K562 (cell line): ENCODE data around the gene MS4A1. TPM values are rescaled to one million over a fixed set of nuclear protein-coding genes. Genes with fewer than 3 reads are reported as not detected.

Source experiments
- ATAC-seq: fragments of 200-7000 bp; cut with Tn5 transposase; 3 replicates; pipeline ENCODE4 v1.9.1; 2020; ENCODE audit warnings: moderate library complexity
- BruUV-seq: library from RNA; stranded (reverse); fragments of 400-500 nt; replicated peaks from 2 replicates; lab custom pipeline; 2021; lab: Mats Ljungman, UMichigan
- CTCF ChIA-PET: fragments of 300-600 bp; formaldehyde crosslinking; extraction: SDS; loops from one replicate; lab custom pipeline; 2021; ENCODE audit warnings: low intra/inter-chr PET ratio; lab: Yijun Ruan, JAX
- POLR2A ChIA-PET: fragments of 300-600, 350-650 bp; sonication (Branson Sonifier 250); formaldehyde crosslinking; extraction: SDS; loops from one replicate; lab custom pipeline; 2021; ENCODE audit warnings: antibody characterized with exemption, inconsistent platforms; lab: Yijun Ruan, JAX
- DNase-seq, 4 experiments: peaks; one replicate each; pipeline versions ENCODE4 v3.0.0 to v3.0.0-alpha.2; 2011 to 2018; ENCODE audit warnings: low spot score in 3 of 4, mixed read lengths in 3 of 4; ENCODE audit errors: extremely low read depth in 1 of 4
- FAIRE-seq: peaks from 2 replicates; lab custom pipeline; 2011; peaks lifted over from hg19 to GRCh38; lab: Jason Lieb, UNC
- H2AFZ ChIP-seq: 2 replicates; pipeline ENCODE4 v1.6.0; 2011; ENCODE audit warnings: low read depth, low read length, control low read depth, inconsistent platforms
- H3K27ac ChIP-seq: fragments of 200-600 bp; 3 replicates; pipeline ENCODE4 v1.8.0; 2011; ENCODE audit warnings: low read depth, mild to moderate bottlenecking, control low read depth, inconsistent platforms, low read length, moderate library complexity, mixed read lengths; ENCODE audit errors: extremely low read depth
- H3K27me3 ChIP-seq, 2 experiments: fragments of 300-600 bp in 1 of 2; 2 replicates in 1 of 2; 3 replicates in 1 of 2; pipeline versions ENCODE4 v1.6.0 to v1.8.0; 2011; ENCODE audit warnings: inconsistent platforms in 2 of 2, low read length in 2 of 2, mild to moderate bottlenecking in 1 of 2, mixed read lengths in 1 of 2, moderate library complexity in 1 of 2; ENCODE audit not compliant: control insufficient read depth in 2 of 2, insufficient read depth in 2 of 2
- H3K36me3 ChIP-seq: fragments of 300-600 bp; 3 replicates; pipeline ENCODE4 v1.8.0; 2011; ENCODE audit warnings: mild to moderate bottlenecking, low read length, inconsistent platforms; ENCODE audit not compliant: control insufficient read depth, insufficient read depth
- H3K4me1 ChIP-seq, 2 experiments: fragments of 200-600 bp in 1 of 2; replicated peaks in 1 of 2; 2 replicates in 1 of 2; 3 replicates in 1 of 2; pipeline versions ENCODE4 v1.5.1 to v1.8.0; 2011; ENCODE audit warnings: inconsistent platforms in 2 of 2, low read length in 2 of 2, mild to moderate bottlenecking in 1 of 2, mixed read lengths in 1 of 2, moderate library complexity in 1 of 2; ENCODE audit not compliant: control insufficient read depth in 2 of 2, insufficient read depth in 2 of 2
- H3K4me2 ChIP-seq: 2 replicates; pipeline ENCODE4 v1.6.1; 2011; ENCODE audit warnings: low read length, control low read depth, inconsistent platforms, mixed read lengths; ENCODE audit not compliant: insufficient read depth
- H3K4me3 ChIP-seq: fragments of 200-600 bp; sonication (generic), shearing (Covaris generic); 2 replicates; pipeline ENCODE4 v1.5.1; 2016; ENCODE audit warnings: control low read depth, inconsistent platforms
- H3K79me2 ChIP-seq: fragments of 200-600 bp; 3 replicates; pipeline ENCODE4 v1.8.0; 2011; ENCODE audit warnings: low read length, inconsistent platforms; ENCODE audit not compliant: control insufficient read depth, insufficient read depth
- H3K9ac ChIP-seq, 2 experiments: 2 replicates each; pipeline versions ENCODE4 v1.6.0 to v1.6.1; 2011; ENCODE audit warnings: low read depth in 2 of 2, low read length in 2 of 2, control low read depth in 1 of 2, inconsistent platforms in 1 of 2, mild to moderate bottlenecking in 1 of 2, mixed read lengths in 1 of 2; ENCODE audit not compliant: insufficient read depth in 1 of 2
- H3K9me1 ChIP-seq: one replicate; pipeline ENCODE4 v1.6.0; 2011; ENCODE audit warnings: inconsistent platforms, mild to moderate bottlenecking, low read length, moderate library complexity; ENCODE audit not compliant: control insufficient read depth, insufficient read depth
- H3K9me3 ChIP-seq: replicated peaks from 2 replicates; pipeline ENCODE4 v1.5.1; 2011; ENCODE audit warnings: low read depth, low read length, inconsistent platforms; ENCODE audit not compliant: control insufficient read depth, insufficient read depth
- H4K20me1 ChIP-seq: replicated peaks from 2 replicates; pipeline ENCODE4 v1.6.1; 2011; ENCODE audit warnings: low read length, inconsistent platforms, mixed read lengths; ENCODE audit not compliant: control insufficient read depth, insufficient read depth
- ARID2 ChIP-seq: fragments of 450-650 bp; IDR thresholded peaks from 2 replicates; pipeline ENCODE4 v1.6.1; 2017; ENCODE audit warnings: antibody characterized with exemption, mild to moderate bottlenecking
- CXXC5 ChIP-seq: fragments of 250-450 bp; sonication (Bioruptor Pico); IDR thresholded peaks from 2 replicates; pipeline ENCODE4 v1.8.0; 2022; ENCODE audit warnings: inconsistent platforms, mild to moderate bottlenecking, moderate library complexity
- EZH2 ChIP-seq: IDR thresholded peaks from 2 replicates; pipeline ENCODE4 v1.6.1; 2012; ENCODE audit warnings: low read depth, mild to moderate bottlenecking, inconsistent platforms, low read length, borderline replicate concordance
- HDAC8 ChIP-seq: fragments of 450-650 bp; IDR thresholded peaks from 2 replicates; pipeline ENCODE4 v1.6.1; 2016; ENCODE audit warnings: mild to moderate bottlenecking, missing genetic modification characterization, moderate library complexity, missing compliant biosample characterization
- MAFG ChIP-seq: fragments of 450-650 bp; conservative IDR thresholded peaks from 2 replicates; pipeline ENCODE4 v1.6.1; 2016; ENCODE audit warnings: missing genetic modification characterization, missing compliant biosample characterization
- NFIC ChIP-seq: fragments of 450-650 bp; IDR thresholded peaks from 2 replicates; pipeline ENCODE4 v1.6.1; 2017; ENCODE audit warnings: mild to moderate bottlenecking, inconsistent platforms
- SFPQ ChIP-seq: fragments of 200-400 bp; formaldehyde crosslinking; IDR thresholded peaks from 2 replicates; pipeline ENCODE4 v1.6.1; 2017; ENCODE audit warnings: mild to moderate bottlenecking, low read depth, low read length, moderate library complexity
- SIN3B ChIP-seq: fragments of 450-650 bp; IDR thresholded peaks from 2 replicates; pipeline ENCODE4 v1.6.1; 2017; ENCODE audit warnings: low read depth, mild to moderate bottlenecking, moderate library complexity
- SRSF1 ChIP-seq: fragments of 200-400 bp; formaldehyde crosslinking; IDR thresholded peaks from 2 replicates; pipeline ENCODE4 v1.6.1; 2017; ENCODE audit warnings: mild to moderate bottlenecking, low read depth, low read length, moderate library complexity
- TAL1 ChIP-seq: fragments of 450-650 bp; IDR thresholded peaks from 2 replicates; pipeline ENCODE4 v1.6.1; 2016; ENCODE audit warnings: mild to moderate bottlenecking
- ZFP1 ChIP-seq: fragments of 450-650 bp; formaldehyde crosslinking; IDR thresholded peaks from 2 replicates; pipeline ENCODE4 v1.4.0; 2020; ENCODE audit warnings: mild to moderate bottlenecking, mixed read lengths
- ZNF24 ChIP-seq: fragments of 450-650 bp; IDR thresholded peaks from 2 replicates; pipeline ENCODE4 v1.6.1; 2016
- ZNF282 ChIP-seq: sonication (generic); formaldehyde crosslinking; IDR thresholded peaks from 2 replicates; pipeline ENCODE4 v1.8.1; 2023; ENCODE audit warnings: missing genetic modification reagents
- ZNF644 ChIP-seq: fragments of 200-800 bp; sonication (Bioruptor generic); IDR thresholded peaks from 2 replicates; pipeline ENCODE4 v1.6.1; 2016; ENCODE audit warnings: low read depth, missing genetic modification characterization, missing compliant biosample characterization
- ZNF766 ChIP-seq: fragments of 200-800 bp; sonication (Bioruptor generic); conservative IDR thresholded peaks from 2 replicates; pipeline ENCODE4 v1.6.1; 2016; ENCODE audit warnings: missing genetic modification characterization, missing compliant biosample characterization
- in situ Hi-C: fragments of 300-500 bp; cut with MboI; formaldehyde crosslinking; loops from 4 replicates; pipeline ENCODE4 v1.15.0; 2018; ENCODE audit warnings: inconsistent platforms, mixed read lengths
- intact Hi-C: fragments of 100-400 bp; cut with micrococcal nuclease; formaldehyde crosslinking; loops from 2 replicates; pipeline ENCODE4 v1.14.2; 2022
- polyA plus RNA-seq, 8 experiments: library from polyadenylated mRNA; depleted of rRNA in 4 of 8; stranded (reverse) in 5 of 8; unstranded in 3 of 8; fragments of >200 nt; fragmentation: Nextera tagmentation in 2 of 8; fragmentation: Illumina TruSeq in 1 of 8; extraction: Ambion mirVana in 2 of 8; extraction: Trizol in 1 of 8; gene quantifications; 2 replicates each; pipeline versions ENCODE4 v1.2.1 to v1.2.3, GENCODE V29; 2011 to 2014; ENCODE audit warnings: inconsistent platforms in 1 of 8, missing spikeins in 1 of 8
- total RNA-seq, 7 experiments: library from RNA; depleted of rRNA in 6 of 7; stranded (reverse); fragments of >200 nt in 6 of 7; fragmentation: Illumina TruSeq in 2 of 7; extraction: Trizol in 2 of 7; gene quantifications; 2 replicates each; pipeline versions ENCODE4 v1.2.1 to v1.2.3, GENCODE V29; 2011 to 2021; ENCODE audit warnings: low replicate concordance in 1 of 7
- TF ChIP-seq, protein P1 (sequence below), 2 experiments: fragments of 450-650 bp; IDR thresholded peaks; 2 replicates each; pipeline ENCODE4 v1.6.1; 2016

The MS4A1 gene
- total and polyA plus RNA-seq, 9 of the 15 experiments (the other 6 are each of a cell fraction or from before 2014, with no cell fraction given): 0.01 to 0.24 (median 0.03) TPM; not detected in 5

- Histone ChIP-seq H3K36me3 (no peaks in the 10 kb centered on the region), H3K4me3 (no peak overlapping the region), H3K4me2 (no peak overlapping the region), H3K4me1 (no peaks in the 10 kb centered on the region), H3K27ac (no peak overlapping the region), H3K9me1 (no peaks in the 10 kb centered on the region), H2AFZ (no peak overlapping the region), H3K27me3 (no peaks in the 10 kb centered on the region)
- FAIRE-seq (no peak), DNase-seq (no peak)
- intact Hi-C loops: no loop called here
- TF ChIP-seq NFIC (no peak), TAL1 (no peak), ZFP1 (CRISPR knock-in tag) (no peak), ZNF644 (tag) (no peak), ZNF282 (CRISPR knock-in tag) (no peak), EZH2 (no peak), ZNF766 (no peak)
- TF ChIP-seq, all 486 proteins: peak for 0
- in situ Hi-C loops: no loop called here
- CTCF ChIA-PET: no interaction called here
- no TSS peak for BruUV-seq
- no peak for ATAC-seq
- no peak overlapping the region for H3K9ac ChIP-seq
- no peaks in the 10 kb centered on the region for H3K79me2 ChIP-seq
- no peaks in the 10 kb centered on the region for H3K9me3 ChIP-seq
- POLR2A ChIA-PET: no interaction called here
- no peaks in the 10 kb centered on the region for H4K20me1 ChIP-seq
These were observed 8.6 kb upstream of the MS4A1 start for GRCh38 chr11:60447070-60447469.

GRCh38 chr11:60447846-60448245 is 7.8 kb upstream of the MS4A1 start:
- CTCF ChIA-PET: no interaction called here
- no peak for DNase-seq
- H3K9me3 ChIP-seq: no peaks in the 10 kb centered on the region
- H3K9ac ChIP-seq: no peak overlapping the region
- H3K27ac ChIP-seq: no peak overlapping the region
- no peaks in the 10 kb centered on the region for H4K20me1 ChIP-seq
- FAIRE-seq: no peak
- intact Hi-C loops: no loop called here
- H3K79me2 ChIP-seq: no peaks in the 10 kb centered on the region
- no peak overlapping the region for H3K4me2 ChIP-seq
- H3K4me1 ChIP-seq: no peaks in the 10 kb centered on the region
- H3K9me1 ChIP-seq: no peaks in the 10 kb centered on the region
- no peak overlapping the region for H2AFZ ChIP-seq
- in situ Hi-C loops: no loop called here
- no peaks in the 10 kb centered on the region for H3K36me3 ChIP-seq
- H3K27me3 ChIP-seq: no peaks in the 10 kb centered on the region
- no peak overlapping the region for H3K4me3 ChIP-seq
- POLR2A ChIA-PET: no interaction called here
- ATAC-seq: no peak
- BruUV-seq: no TSS peak
- TF ChIP-seq SRSF1: no peak
- TF ChIP-seq, protein P1, sequence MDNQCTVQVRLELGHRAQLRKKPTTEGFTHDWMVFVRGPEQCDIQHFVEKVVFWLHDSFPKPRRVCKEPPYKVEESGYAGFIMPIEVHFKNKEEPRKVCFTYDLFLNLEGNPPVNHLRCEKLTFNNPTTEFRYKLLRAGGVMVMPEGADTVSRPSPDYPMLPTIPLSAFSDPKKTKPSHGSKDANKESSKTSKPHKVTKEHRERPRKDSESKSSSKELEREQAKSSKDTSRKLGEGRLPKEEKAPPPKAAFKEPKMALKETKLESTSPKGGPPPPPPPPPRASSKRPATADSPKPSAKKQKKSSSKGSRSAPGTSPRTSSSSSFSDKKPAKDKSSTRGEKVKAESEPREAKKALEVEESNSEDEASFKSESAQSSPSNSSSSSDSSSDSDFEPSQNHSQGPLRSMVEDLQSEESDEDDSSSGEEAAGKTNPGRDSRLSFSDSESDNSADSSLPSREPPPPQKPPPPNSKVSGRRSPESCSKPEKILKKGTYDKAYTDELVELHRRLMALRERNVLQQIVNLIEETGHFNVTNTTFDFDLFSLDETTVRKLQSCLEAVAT (IDR thresholded peaks at IDR 0.05): no peak
- TF ChIP-seq HDAC8: no peak
- TF ChIP-seq SIN3B: no peak
- TF ChIP-seq ZNF24: no peak
- TF ChIP-seq SFPQ: no peak
- no peak for TF ChIP-seq ARID2
- TF ChIP-seq MAFG (tag): no peak
- TF ChIP-seq CXXC5 (CRISPR knock-in tag): no peak
